HepG2 (cell line): Measurements from ENCODE around the gene ATG7. TPM values are rescaled to one million over a fixed set of nuclear protein-coding genes. Genes with fewer than 3 reads are reported as not detected.

Experiments
- ATAC-seq: fragments of 200-7000 bp; cut with Tn5 transposase; 3 replicates; pipeline ENCODE4 v1.9.1; 2020; ENCODE audit warnings: mild to moderate bottlenecking, moderate library complexity
- BruUV-seq: library from RNA; stranded (reverse); fragments of 400-500 nt; replicated peaks from 2 replicates; lab custom pipeline; 2021; lab: Mats Ljungman, UMichigan
- CTCF ChIA-PET: fragments of 300-600 bp; formaldehyde crosslinking; extraction: SDS; loops from one replicate; lab custom pipeline; 2021; ENCODE audit warnings: low total read pairs, inconsistent platforms, low intra/inter-chr PET ratio; lab: Yijun Ruan, JAX
- POLR2A ChIA-PET: fragments of 350-600 bp; sonication (Branson Sonifier 250); formaldehyde crosslinking; loops from one replicate; lab custom pipeline; 2020; ENCODE audit warnings: antibody characterized with exemption, inconsistent platforms; lab: Yijun Ruan, JAX
- DNase-seq: peaks from one replicate; pipeline ENCODE4 v3.0.0-alpha.2; 2015; ENCODE audit warnings: low spot score
- FAIRE-seq: peaks from 3 replicates; lab custom pipeline; 2011; peaks lifted over from hg19 to GRCh38; lab: Jason Lieb, UNC
- H2AFZ ChIP-seq: one replicate; pipeline ENCODE4 v1.6.1; 2011; ENCODE audit warnings: low read length, inconsistent platforms
- H3K27ac ChIP-seq: fragments of 300-600 bp; 3 replicates; pipeline ENCODE4 v1.8.0; 2011; ENCODE audit warnings: mixed run types, mild to moderate bottlenecking, mixed read lengths, low read length, inconsistent platforms; ENCODE audit not compliant: insufficient read depth; ENCODE audit errors: extremely low read length
- H3K27me3 ChIP-seq, 2 experiments: fragments of 200-600 bp in 1 of 2; 2 replicates in 1 of 2; 3 replicates in 1 of 2; pipeline versions ENCODE4 v1.6.0 to v1.8.0; 2011; ENCODE audit warnings: low read length in 2 of 2, mild to moderate bottlenecking in 2 of 2, moderate library complexity in 2 of 2, inconsistent platforms in 1 of 2; ENCODE audit not compliant: insufficient read depth in 2 of 2, control insufficient read depth in 1 of 2
- H3K36me3 ChIP-seq, 2 experiments: fragments of 200-600 bp in 1 of 2; replicated peaks in 1 of 2; 2 replicates in 1 of 2; 3 replicates in 1 of 2; pipeline versions ENCODE4 v1.5.1 to v1.8.0; 2011; ENCODE audit warnings: low read length in 2 of 2, inconsistent platforms in 1 of 2; ENCODE audit not compliant: insufficient read depth in 2 of 2, control insufficient read depth in 1 of 2
- H3K4me1 ChIP-seq: 2 replicates; pipeline ENCODE4 v1.5.1; 2012; ENCODE audit warnings: low read length, inconsistent platforms; ENCODE audit not compliant: insufficient read depth
- H3K4me2 ChIP-seq: 2 replicates; pipeline ENCODE4 v1.6.0; 2011; ENCODE audit warnings: low read depth, low read length, inconsistent platforms
- H3K4me3 ChIP-seq, 3 experiments: fragments of 200-600 bp in 1 of 3; sonication (generic), shearing (Covaris generic) in 1 of 3; replicated peaks in 1 of 3; 2 replicates each; pipeline ENCODE4 v1.5.1; 2011 to 2016; ENCODE audit warnings: low read length in 3 of 3, inconsistent platforms in 2 of 3, low read depth in 2 of 3, mild to moderate bottlenecking in 2 of 3, control low read depth in 1 of 3, mixed read lengths in 1 of 3; ENCODE audit not compliant: insufficient read depth in 1 of 3
- H3K79me2 ChIP-seq: one replicate; pipeline ENCODE4 v1.6.1; 2011; ENCODE audit warnings: low read length, inconsistent platforms; ENCODE audit not compliant: insufficient read depth
- H3K9ac ChIP-seq: 2 replicates; pipeline ENCODE4 v1.6.0; 2011; ENCODE audit warnings: mild to moderate bottlenecking, low read depth, low read length, inconsistent platforms; ENCODE audit not compliant: insufficient read depth
- H3K9me3 ChIP-seq: 2 replicates; pipeline ENCODE4 v1.5.1; 2012; ENCODE audit warnings: mild to moderate bottlenecking, low read length
- H4K20me1 ChIP-seq: 2 replicates; pipeline ENCODE4 v1.6.0; 2011; ENCODE audit warnings: inconsistent platforms, mild to moderate bottlenecking, low read length, moderate library complexity; ENCODE audit not compliant: insufficient read depth
- ARID2 ChIP-seq: sonication (generic); formaldehyde crosslinking; IDR thresholded peaks from 2 replicates; pipeline ENCODE4 v1.8.1; 2022; ENCODE audit warnings: mild to moderate bottlenecking, missing genetic modification reagents, borderline replicate concordance
- CC2D1A ChIP-seq: sonication (generic); formaldehyde crosslinking; IDR thresholded peaks from 2 replicates; pipeline ENCODE4 v1.8.1; 2023; ENCODE audit warnings: mild to moderate bottlenecking, missing genetic modification reagents
- CENPX ChIP-seq: sonication (generic); formaldehyde crosslinking; IDR thresholded peaks from 2 replicates; pipeline ENCODE4 v1.9.0; 2021; ENCODE audit warnings: mild to moderate bottlenecking, missing genetic modification reagents, moderate library complexity
- ISX ChIP-seq: sonication (generic); formaldehyde crosslinking; conservative IDR thresholded peaks from 2 replicates; pipeline ENCODE4 v1.5.0; 2020; ENCODE audit warnings: missing genetic modification reagents
- KAT8 ChIP-seq: IDR thresholded peaks from 2 replicates; pipeline ENCODE4 v1.6.1; 2016; ENCODE audit warnings: missing genetic modification reagents, missing compliant biosample characterization
- NR2C2 ChIP-seq: sonication (generic); formaldehyde crosslinking; IDR thresholded peaks from 2 replicates; pipeline ENCODE4 v1.4.0; 2020; ENCODE audit warnings: missing genetic modification reagents, mild to moderate bottlenecking, moderate library complexity, borderline replicate concordance
- RAD51 ChIP-seq: fragments of 450-650 bp; IDR thresholded peaks from 2 replicates; pipeline ENCODE4 v1.6.1; 2016; ENCODE audit warnings: borderline replicate concordance
- SOX13 ChIP-seq, 3 experiments: fragments of 450-650 bp in 1 of 3; sonication (generic) in 1 of 3; formaldehyde crosslinking in 1 of 3; IDR thresholded peaks in 2 of 3; conservative IDR thresholded peaks in 1 of 3; 2 replicates each; pipeline versions ENCODE4 v1.5.0 to v1.6.1; 2016 to 2020; ENCODE audit warnings: antibody characterized with exemption in 1 of 3, mild to moderate bottlenecking in 1 of 3, missing compliant biosample characterization in 1 of 3, missing genetic modification reagents in 1 of 3, moderate library complexity in 1 of 3
- ZFP37 ChIP-seq: sonication (generic); formaldehyde crosslinking; IDR thresholded peaks from 2 replicates; pipeline ENCODE4 v1.4.0; 2020; ENCODE audit warnings: missing genetic modification reagents, borderline replicate concordance
- ZNF577 ChIP-seq: sonication (generic); formaldehyde crosslinking; IDR thresholded peaks from 2 replicates; pipeline ENCODE4 v1.4.0; 2020; ENCODE audit warnings: mild to moderate bottlenecking, low read depth, missing genetic modification reagents, borderline replicate concordance
- ZNF83 ChIP-seq: sonication (generic); formaldehyde crosslinking; IDR thresholded peaks from 2 replicates; pipeline ENCODE4 v1.4.0; 2020; ENCODE audit warnings: missing genetic modification reagents, mild to moderate bottlenecking, borderline replicate concordance
- ZSCAN12 ChIP-seq: sonication (generic); formaldehyde crosslinking; IDR thresholded peaks from 2 replicates; pipeline ENCODE4 v1.9.0; 2021; ENCODE audit warnings: mild to moderate bottlenecking, missing genetic modification reagents
- WGBS: methylation state at CpG from one replicate; pipeline ENCODE4 v1.1.6; 2017; ENCODE audit warnings: low lambda C conversion rate; 5-methylcytosine and 5-hydroxymethylcytosine counted together
- in situ Hi-C: cut with HindIII; loops from 2 replicates; pipeline ENCODE4 v1.10.0; 2017; ENCODE audit warnings: low pct_unique_long_range_greater_than_20kb; ENCODE audit not compliant: extremely low pct_ligation_motif_present
- intact Hi-C: fragments of 100-400 bp; cut with micrococcal nuclease; formaldehyde crosslinking; loops from one replicate; pipeline ENCODE4 v1.10.0; 2022; ENCODE audit not compliant: unreplicated experiment
- polyA plus RNA-seq, 8 experiments: library from polyadenylated mRNA; depleted of rRNA in 3 of 8; stranded (reverse) in 7 of 8; unstranded in 1 of 8; fragments of >200 nt; fragmentation: Illumina TruSeq in 4 of 8; extraction: Trizol in 4 of 8; gene quantifications; 2 replicates each; pipeline versions ENCODE4 v1.2.1 to v1.2.3, GENCODE V29; 2011 to 2016; ENCODE audit warnings: low read depth in 4 of 8, missing spikeins in 1 of 8, mixed read lengths in 1 of 8; ENCODE audit not compliant: insufficient read depth in 1 of 8
- total RNA-seq, 5 experiments: library from RNA; depleted of rRNA; stranded (reverse); fragments of >200 nt; fragmentation: Illumina TruSeq; extraction: Trizol; gene quantifications; 2 replicates each; pipeline ENCODE4 v1.2.3, GENCODE V29; 2016; ENCODE audit warnings: low read depth in 1 of 5
- TF ChIP-seq, protein P1 (sequence below): sonication (generic); formaldehyde crosslinking; conservative IDR thresholded peaks from 2 replicates; pipeline ENCODE4 v1.4.0; 2020; ENCODE audit warnings: mild to moderate bottlenecking, missing genetic modification reagents, moderate library complexity
- TF ChIP-seq, protein P2 (sequence below): IDR thresholded peaks from 2 replicates; pipeline ENCODE4 v1.6.1; 2012; ENCODE audit warnings: inconsistent platforms
- TF ChIP-seq, protein P3 (sequence below): IDR thresholded peaks from 2 replicates; pipeline ENCODE4 v1.6.1; 2016; ENCODE audit warnings: missing biosample characterization, missing genetic modification reagents, low read depth
- TF ChIP-seq, protein P4 (sequence below): sonication (generic); formaldehyde crosslinking; IDR thresholded peaks from 2 replicates; pipeline ENCODE4 v1.4.0; 2020; ENCODE audit warnings: mild to moderate bottlenecking, missing genetic modification reagents

The ATG7 gene
- total and polyA plus RNA-seq, 2 of the 13 experiments (the other 11 are each of a cell fraction or from before 2014, with no cell fraction given), result 7.8 to 22.1 TPM

DNA sequence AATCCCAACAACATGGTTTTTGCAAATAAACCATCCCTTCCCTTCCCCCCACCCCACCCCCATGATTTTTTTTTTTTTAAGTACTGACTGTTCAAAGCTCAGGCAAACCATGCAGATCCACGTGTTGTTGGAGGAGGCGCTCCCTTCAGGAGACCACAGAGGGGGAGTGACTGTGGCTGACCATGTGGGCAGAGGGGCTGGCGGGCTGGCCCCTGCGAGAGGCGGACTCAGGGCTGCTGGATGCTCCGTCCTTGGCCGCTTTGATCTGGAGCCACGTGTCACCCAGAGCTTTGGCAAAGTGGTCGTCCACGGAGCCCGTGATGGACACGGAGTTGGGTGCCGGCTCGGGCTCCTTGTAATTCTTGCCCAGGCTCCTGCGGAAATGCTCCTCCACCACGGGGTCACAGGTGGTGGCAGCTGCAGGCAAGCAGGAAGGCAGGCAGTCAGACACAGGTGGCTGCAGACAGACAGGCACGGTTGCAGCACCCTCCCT, 286.3 kb downstream of the ATG7 start:
- no peak for FAIRE-seq
- H3K4me2 ChIP-seq, result no peak overlapping the region
- TF ChIP-seq RAD51 (no peak), ZFP37 (CRISPR knock-in tag) (no peak), ISX (no peak), NR2C2 (no peak), CC2D1A (CRISPR knock-in tag) (no peak), ZNF577 (CRISPR knock-in tag) (no peak), SOX13 (IDR thresholded peaks at IDR 0.05) (no peak), SOX13 (CRISPR knock-in tag; conservative IDR thresholded peaks at IDR 0.05 in 1 of 2, IDR thresholded peaks at IDR 0.05 in 1 of 2) (no peak), ZNF83 (CRISPR knock-in tag) (no peak), ARID2 (CRISPR knock-in tag) (no peak), ZSCAN12 (CRISPR knock-in tag) (no peak), KAT8 (CRISPR knock-in tag) (no peak), CENPX (CRISPR knock-in tag) (no peak)
- TF ChIP-seq, protein P1, sequence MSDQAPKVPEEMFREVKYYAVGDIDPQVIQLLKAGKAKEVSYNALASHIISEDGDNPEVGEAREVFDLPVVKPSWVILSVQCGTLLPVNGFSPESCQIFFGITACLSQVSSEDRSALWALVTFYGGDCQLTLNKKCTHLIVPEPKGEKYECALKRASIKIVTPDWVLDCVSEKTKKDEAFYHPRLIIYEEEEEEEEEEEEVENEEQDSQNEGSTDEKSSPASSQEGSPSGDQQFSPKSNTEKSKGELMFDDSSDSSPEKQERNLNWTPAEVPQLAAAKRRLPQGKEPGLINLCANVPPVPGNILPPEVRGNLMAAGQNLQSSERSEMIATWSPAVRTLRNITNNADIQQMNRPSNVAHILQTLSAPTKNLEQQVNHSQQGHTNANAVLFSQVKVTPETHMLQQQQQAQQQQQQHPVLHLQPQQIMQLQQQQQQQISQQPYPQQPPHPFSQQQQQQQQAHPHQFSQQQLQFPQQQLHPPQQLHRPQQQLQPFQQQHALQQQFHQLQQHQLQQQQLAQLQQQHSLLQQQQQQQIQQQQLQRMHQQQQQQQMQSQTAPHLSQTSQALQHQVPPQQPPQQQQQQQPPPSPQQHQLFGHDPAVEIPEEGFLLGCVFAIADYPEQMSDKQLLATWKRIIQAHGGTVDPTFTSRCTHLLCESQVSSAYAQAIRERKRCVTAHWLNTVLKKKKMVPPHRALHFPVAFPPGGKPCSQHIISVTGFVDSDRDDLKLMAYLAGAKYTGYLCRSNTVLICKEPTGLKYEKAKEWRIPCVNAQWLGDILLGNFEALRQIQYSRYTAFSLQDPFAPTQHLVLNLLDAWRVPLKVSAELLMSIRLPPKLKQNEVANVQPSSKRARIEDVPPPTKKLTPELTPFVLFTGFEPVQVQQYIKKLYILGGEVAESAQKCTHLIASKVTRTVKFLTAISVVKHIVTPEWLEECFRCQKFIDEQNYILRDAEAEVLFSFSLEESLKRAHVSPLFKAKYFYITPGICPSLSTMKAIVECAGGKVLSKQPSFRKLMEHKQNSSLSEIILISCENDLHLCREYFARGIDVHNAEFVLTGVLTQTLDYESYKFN (CRISPR knock-in tag), result no peak
- TF ChIP-seq, protein P2, sequence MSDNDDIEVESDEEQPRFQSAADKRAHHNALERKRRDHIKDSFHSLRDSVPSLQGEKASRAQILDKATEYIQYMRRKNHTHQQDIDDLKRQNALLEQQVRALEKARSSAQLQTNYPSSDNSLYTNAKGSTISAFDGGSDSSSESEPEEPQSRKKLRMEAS, result no peak
- TF ChIP-seq, protein P3, sequence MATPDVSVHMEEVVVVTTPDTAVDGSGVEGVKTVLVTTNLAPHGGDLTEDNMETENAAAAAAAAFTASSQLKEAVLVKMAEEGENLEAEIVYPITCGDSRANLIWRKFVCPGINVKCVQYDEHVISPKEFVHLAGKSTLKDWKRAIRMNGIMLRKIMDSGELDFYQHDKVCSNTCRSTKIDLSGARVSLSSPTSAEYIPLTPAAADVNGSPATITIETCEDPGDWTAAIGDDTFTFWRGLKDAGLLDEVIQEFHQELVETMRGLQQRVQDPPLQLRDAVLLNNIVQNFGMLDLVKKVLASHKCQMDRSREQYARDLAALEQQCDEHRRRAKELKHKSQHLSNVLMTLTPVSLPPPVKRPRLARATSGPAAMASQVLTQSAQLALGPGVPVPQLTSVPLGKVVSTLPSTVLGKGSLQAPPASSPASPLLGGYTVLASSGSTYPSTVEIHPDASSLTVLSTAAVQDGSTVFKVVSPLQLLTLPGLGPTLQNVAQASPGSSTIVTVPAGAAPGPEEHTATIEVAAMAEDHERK (CRISPR knock-in tag), result no peak
- TF ChIP-seq, protein P4, sequence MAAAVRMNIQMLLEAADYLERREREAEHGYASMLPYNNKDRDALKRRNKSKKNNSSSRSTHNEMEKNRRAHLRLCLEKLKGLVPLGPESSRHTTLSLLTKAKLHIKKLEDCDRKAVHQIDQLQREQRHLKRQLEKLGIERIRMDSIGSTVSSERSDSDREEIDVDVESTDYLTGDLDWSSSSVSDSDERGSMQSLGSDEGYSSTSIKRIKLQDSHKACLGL (CRISPR knock-in tag), result no peak
- TF ChIP-seq, all 625 proteins: peak for 0
- in situ Hi-C loops (no loop called here), intact Hi-C loops (no loop called here)
- H3K36me3 ChIP-seq, result peaks cover 48 to 86% of the 10 kb centered on the region in 2 experiments
- no peaks in the 10 kb centered on the region for H3K9me3 ChIP-seq
- no peak overlapping the region for H3K4me3 ChIP-seq
- BruUV-seq, result no TSS peak
- DNase-seq (no peak), ATAC-seq (no peak)
- WGBS, result 94% methylated on average over 11 of the region's 17 CpGs
- CTCF ChIA-PET, result no interaction called here
- no peaks in the 10 kb centered on the region; the same call in 1 of the 2 replicates for H4K20me1 ChIP-seq
- H3K79me2 ChIP-seq, result peaks cover 5% of the 10 kb centered on the region
- H3K9ac ChIP-seq, result no peak overlapping the region
- H2AFZ ChIP-seq, result no peak overlapping the region
- peaks cover 25% of the 10 kb centered on the region for H3K4me1 ChIP-seq
- H3K27ac ChIP-seq, result no peak overlapping the region
- POLR2A ChIA-PET, result no interaction called here
- no peaks in the 10 kb centered on the region; a peak in 1 of 5 replicates for H3K27me3 ChIP-seq
